ENCODE data around the gene PBLD. TPM values are rescaled to one million over a fixed set of nuclear protein-coding genes. Genes with fewer than 3 reads are reported as not detected.

The PBLD gene
- total and polyA plus RNA-seq, 8 donors, result 11.9 to 47.5 (median 26.5) TPM

DNA sequence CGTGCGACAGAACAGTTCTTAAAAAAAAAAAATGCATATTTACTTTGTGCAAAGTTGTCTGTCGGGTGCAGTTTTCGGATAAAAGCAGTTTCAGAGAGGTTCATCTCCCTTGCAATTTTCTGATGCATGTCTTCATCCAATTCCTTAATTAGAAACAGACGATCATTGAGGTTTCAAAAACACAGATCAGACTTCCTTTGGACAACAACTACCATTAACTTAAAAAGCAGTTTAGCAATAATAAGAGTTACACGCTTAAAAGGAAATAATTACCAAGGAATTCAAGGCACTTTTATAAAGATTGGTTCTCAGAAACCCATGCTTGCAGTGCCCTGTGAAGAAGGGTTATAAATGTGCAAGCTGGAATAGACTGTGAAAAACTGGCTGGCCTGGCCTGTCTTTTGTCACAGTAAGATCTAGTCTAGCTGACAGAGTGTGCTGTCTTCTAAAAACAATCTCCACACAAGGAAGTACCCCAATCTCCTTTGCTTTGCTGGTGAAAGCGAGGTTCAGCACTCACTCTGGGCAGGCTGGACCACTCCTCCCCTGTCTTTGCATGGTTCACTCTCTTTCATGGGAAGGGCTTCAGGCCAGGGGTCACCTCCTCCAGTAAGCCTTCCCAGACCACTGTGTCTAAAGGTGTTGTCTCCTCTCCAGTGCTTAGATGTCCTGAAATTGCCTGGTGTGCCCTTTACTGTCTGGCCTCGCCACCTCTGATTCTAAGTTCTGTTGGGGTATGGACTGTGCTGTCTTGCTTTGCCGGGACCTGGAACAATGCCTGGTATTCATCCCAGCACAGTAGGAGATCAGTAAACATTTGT is 35.7 kb downstream of the PBLD start:
- Histone ChIP-seq H3K4me1 (peaks cover 0 to 18% (median 0%) of the 10 kb centered on the region in 3 donors), H3K27ac (no peak overlapping the region), H3K9me3 (no peaks in the 10 kb centered on the region), H3K36me3 (no peaks in the 10 kb centered on the region), H3K27me3 (no peaks in the 10 kb centered on the region), H3K4me3 (no peak overlapping the region)
- 59 to 67% methylated on average over 9 of the region's 9 CpGs for WGBS, 2 donors
- DNase-seq (no peak), ATAC-seq (no peak), FAIRE-seq (no peak)
- intact Hi-C loops (cut with DNase I), result loop anchor here in 1 of 3 donors (10.0 kb wide), 1 partner anchor 62 kb away; the partner anchor contains the start of gene ATOH7
- TF ChIP-seq, protein P1, sequence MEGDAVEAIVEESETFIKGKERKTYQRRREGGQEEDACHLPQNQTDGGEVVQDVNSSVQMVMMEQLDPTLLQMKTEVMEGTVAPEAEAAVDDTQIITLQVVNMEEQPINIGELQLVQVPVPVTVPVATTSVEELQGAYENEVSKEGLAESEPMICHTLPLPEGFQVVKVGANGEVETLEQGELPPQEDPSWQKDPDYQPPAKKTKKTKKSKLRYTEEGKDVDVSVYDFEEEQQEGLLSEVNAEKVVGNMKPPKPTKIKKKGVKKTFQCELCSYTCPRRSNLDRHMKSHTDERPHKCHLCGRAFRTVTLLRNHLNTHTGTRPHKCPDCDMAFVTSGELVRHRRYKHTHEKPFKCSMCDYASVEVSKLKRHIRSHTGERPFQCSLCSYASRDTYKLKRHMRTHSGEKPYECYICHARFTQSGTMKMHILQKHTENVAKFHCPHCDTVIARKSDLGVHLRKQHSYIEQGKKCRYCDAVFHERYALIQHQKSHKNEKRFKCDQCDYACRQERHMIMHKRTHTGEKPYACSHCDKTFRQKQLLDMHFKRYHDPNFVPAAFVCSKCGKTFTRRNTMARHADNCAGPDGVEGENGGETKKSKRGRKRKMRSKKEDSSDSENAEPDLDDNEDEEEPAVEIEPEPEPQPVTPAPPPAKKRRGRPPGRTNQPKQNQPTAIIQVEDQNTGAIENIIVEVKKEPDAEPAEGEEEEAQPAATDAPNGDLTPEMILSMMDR (IDR thresholded peaks at IDR 0.05), result no peak

DNA sequence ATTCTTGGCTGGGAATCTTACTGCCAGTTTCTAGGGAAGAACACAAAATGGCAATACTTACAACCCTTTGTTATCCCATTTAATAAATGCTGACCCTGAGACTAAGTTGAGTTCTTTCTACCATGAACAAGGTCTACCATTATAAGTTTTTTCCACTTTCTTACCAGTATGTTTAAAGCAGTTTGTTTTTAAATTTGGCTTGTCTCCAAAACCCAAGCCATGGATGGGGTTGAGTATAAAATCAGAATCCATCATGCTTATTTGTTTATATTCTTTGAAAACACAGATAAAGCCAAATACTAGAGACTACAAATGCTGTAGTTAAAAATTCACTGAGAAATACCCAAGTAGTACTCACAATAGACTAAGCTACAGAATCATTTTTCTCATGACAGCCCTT is 42.0 kb downstream of the PBLD start:
- TF ChIP-seq, protein P1 (IDR thresholded peaks at IDR 0.05), result no peak
- DNase-seq (no peak), ATAC-seq (no peak), FAIRE-seq (no peak)
- Histone ChIP-seq H3K4me1 (no peaks in the 10 kb centered on the region), H3K27ac (no peak overlapping the region), H3K9me3 (no peaks in the 10 kb centered on the region), H3K36me3 (peaks cover 0 to 19% (median 0%) of the 10 kb centered on the region in 3 donors), H3K4me3 (no peak overlapping the region), H3K27me3 (no peaks in the 10 kb centered on the region)
- intact Hi-C loops (cut with DNase I), result loop anchor here in 1 of 3 donors (10.0 kb wide), 1 partner anchor 56 kb away; the partner anchor contains the start of gene ATOH7

DNA sequence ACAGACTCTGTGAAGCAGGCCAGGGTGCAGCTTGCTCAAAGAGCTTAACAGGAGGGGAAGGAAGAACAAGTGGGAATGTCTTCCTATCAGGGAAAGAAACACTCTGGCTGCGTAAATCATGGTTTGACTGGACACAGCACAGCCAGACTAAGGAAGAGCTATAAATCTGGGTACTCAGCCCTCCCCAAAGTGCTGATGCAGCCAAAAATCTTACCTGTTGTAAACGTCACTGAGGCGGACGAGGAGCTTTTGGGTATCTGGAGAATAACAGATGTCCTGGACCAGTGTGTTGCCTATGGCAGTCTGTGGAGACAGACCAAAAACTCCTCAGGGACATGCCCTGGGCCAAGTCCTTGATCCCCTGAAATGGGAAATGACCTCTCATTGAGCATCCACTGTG is 44.0 kb downstream of the PBLD start:
- TF ChIP-seq, protein P1 (IDR thresholded peaks at IDR 0.05), result no peak
- no peaks in the 10 kb centered on the region for H3K27me3 ChIP-seq
- no peak for ATAC-seq
- no peaks in the 10 kb centered on the region for H3K9me3 ChIP-seq
- no peaks in the 10 kb centered on the region for H3K4me1 ChIP-seq
- H3K27ac ChIP-seq, result no peak overlapping the region
- peaks cover 0 to 29% (median 0%) of the 10 kb centered on the region in 3 donors for H3K36me3 ChIP-seq
- FAIRE-seq, result no peak
- intact Hi-C loops (cut with DNase I), result no loop called here
- WGBS, 2 donors, result 91% methylated on average over 4 of the region's 4 CpGs
- DNase-seq, result no peak
- no peak overlapping the region for H3K4me3 ChIP-seq

DNA sequence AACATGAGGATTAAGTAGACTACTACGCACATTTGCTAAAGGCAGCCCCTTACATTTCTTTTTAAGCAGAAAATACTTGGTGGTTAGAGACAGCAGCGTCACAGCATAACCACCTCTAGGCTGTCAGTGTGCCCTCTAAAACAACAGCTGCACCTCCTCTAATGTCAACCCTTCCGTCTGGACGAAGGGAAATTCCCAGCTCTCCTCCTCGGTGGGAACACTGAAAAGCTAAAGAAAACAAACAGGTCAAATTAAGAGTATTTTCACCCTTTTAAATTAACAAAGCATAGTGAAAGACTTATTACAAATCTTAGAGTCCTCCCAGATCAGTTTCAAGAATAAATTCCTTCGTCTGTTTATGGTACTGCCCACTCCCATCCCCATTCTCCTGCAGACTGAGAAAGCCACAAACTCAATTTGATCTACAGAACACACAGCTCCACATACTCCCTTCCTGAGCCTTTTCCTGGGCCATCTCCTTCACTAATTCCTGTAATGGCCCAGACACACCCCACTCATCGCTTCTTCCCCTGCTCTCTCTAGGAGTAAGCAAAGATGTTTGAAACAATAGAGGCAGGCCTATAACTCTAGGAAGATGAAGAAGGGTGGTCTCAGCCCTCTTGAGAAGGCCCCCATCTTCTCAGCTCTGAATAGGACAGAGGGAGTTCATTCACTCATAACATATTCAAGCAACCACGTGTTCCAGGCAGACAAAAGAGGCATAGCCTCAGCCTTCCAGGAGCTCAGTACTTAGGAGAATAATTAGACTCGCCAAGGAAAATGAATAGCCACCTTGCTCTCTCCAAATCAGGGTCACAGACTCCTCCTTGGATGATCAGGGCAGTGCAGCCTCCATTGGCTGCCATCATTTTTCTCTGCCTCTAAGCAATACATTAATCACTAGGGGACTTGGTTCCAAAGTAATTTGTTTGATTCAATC is 48.4 kb downstream of the PBLD start:
- FAIRE-seq (no peak), ATAC-seq (no peak), DNase-seq (no peak)
- no peak overlapping the region for H3K27ac ChIP-seq
- H3K4me1 ChIP-seq, result no peaks in the 10 kb centered on the region
- 80 to 81% methylated on average over 9 of the region's 9 CpGs for WGBS, 2 donors
- no peak overlapping the region for H3K4me3 ChIP-seq
- TF ChIP-seq, protein P1 (IDR thresholded peaks at IDR 0.05), result no peak
- no peaks in the 10 kb centered on the region for H3K9me3 ChIP-seq
- intact Hi-C loops (cut with DNase I), result no loop called here
- no peaks in the 10 kb centered on the region for H3K27me3 ChIP-seq
- peaks cover 0 to 31% (median 0%) of the 10 kb centered on the region in 3 donors for H3K36me3 ChIP-seq
